MM.1S (cell line): ENCODE data around the gene MISFA.

Source experiments
- DNase-seq: peaks from one replicate; pipeline ENCODE4 v3.0.0-alpha.2; 2015
- H2AFZ ChIP-seq: fragments of 300-600 bp; sonication (generic); 2 replicates; pipeline ENCODE4 v1.6.0; 2016; ENCODE audit warnings: antibody characterized with exemption, low read length
- H3F3A ChIP-seq: fragments of 300-600 bp; sonication (generic); 2 replicates; pipeline ENCODE4 v1.6.1; 2016; ENCODE audit warnings: mild to moderate bottlenecking, antibody characterized with exemption, low read length, moderate library complexity, mixed read lengths; ENCODE audit not compliant: insufficient read depth
- H3K27ac ChIP-seq: fragments of 300-600 bp; sonication (generic); 2 replicates; pipeline ENCODE4 v1.5.1; 2016; ENCODE audit warnings: mild to moderate bottlenecking, low read length
- H3K27me3 ChIP-seq: fragments of 300-600 bp; sonication (generic); replicated peaks from 2 replicates; pipeline ENCODE4 v1.6.0; 2016; ENCODE audit warnings: low read length; ENCODE audit not compliant: insufficient read depth
- H3K36me3 ChIP-seq: fragments of 300-600 bp; sonication (generic); replicated peaks from 2 replicates; pipeline ENCODE4 v1.6.1; 2016; ENCODE audit warnings: mild to moderate bottlenecking, low read length, mixed read lengths; ENCODE audit not compliant: insufficient read depth
- H3K4me1 ChIP-seq: fragments of 300-600 bp; sonication (generic); 2 replicates; pipeline ENCODE4 v1.6.1; 2016; ENCODE audit warnings: low read length, mixed read lengths
- H3K4me2 ChIP-seq: fragments of 300-600 bp; sonication (generic); 2 replicates; pipeline ENCODE4 v1.6.0; 2016; ENCODE audit warnings: low read depth, low read length
- H3K4me3 ChIP-seq: fragments of 300-600 bp; sonication (generic); 2 replicates; pipeline ENCODE4 v1.5.1; 2016; ENCODE audit warnings: low read length, mixed read lengths
- H3K79me2 ChIP-seq: fragments of 300-600 bp; sonication (generic); 2 replicates; pipeline ENCODE4 v1.6.1; 2016; ENCODE audit warnings: mixed run types, low read length, mixed read lengths
- H3K9ac ChIP-seq: fragments of 300-600 bp; sonication (generic); 2 replicates; pipeline ENCODE4 v1.6.1; 2016; ENCODE audit warnings: low read length, mixed read lengths
- H3K9me2 ChIP-seq: fragments of 300-600 bp; sonication (generic); replicated peaks from 2 replicates; pipeline ENCODE4 v1.6.1; 2016; ENCODE audit warnings: mild to moderate bottlenecking, low read length, mixed read lengths; ENCODE audit not compliant: insufficient read depth
- H3K9me3 ChIP-seq: fragments of 300-600 bp; sonication (generic); replicated peaks from 2 replicates; pipeline ENCODE4 v1.6.1; 2016; ENCODE audit warnings: mild to moderate bottlenecking, low read length, mixed read lengths; ENCODE audit not compliant: insufficient read depth
- H4K20me1 ChIP-seq: fragments of 300-600 bp; sonication (generic); 2 replicates; pipeline ENCODE4 v1.6.1; 2016; ENCODE audit warnings: mild to moderate bottlenecking, low read length, moderate library complexity, mixed read lengths; ENCODE audit not compliant: insufficient read depth
- CTCF ChIP-seq: fragments of 300-600 bp; sonication (generic); IDR thresholded peaks from 2 replicates; pipeline ENCODE4 v1.5.1; 2016; ENCODE audit warnings: antibody characterized with exemption, low read length, mixed read lengths
- EZH2 ChIP-seq: fragments of 300-600 bp; sonication (generic); optimal IDR thresholded peaks from 2 replicates; pipeline ENCODE3; 2017; ENCODE audit warnings: low read depth, mild to moderate bottlenecking, antibody characterized with exemption, low read length, mixed read lengths
- EZH2phosphoT487 ChIP-seq: fragments of 300-600 bp; sonication (generic); IDR thresholded peaks from 2 replicates; pipeline ENCODE4 v1.6.1; 2018; ENCODE audit warnings: antibody characterized with exemption, low read length

The MISFA gene

GRCh38 chr11:18578975-18579598 is 20.5 kb upstream of the MISFA start:
- Histone ChIP-seq H3K27ac (no peak overlapping the region), H3F3A (no peaks in the 10 kb centered on the region), H3K4me2 (no peak overlapping the region)

GRCh38 chr11:18580113-18580766 is 19.3 kb upstream of the MISFA start:
- Histone ChIP-seq H3F3A (no peaks in the 10 kb centered on the region), H3K4me3 (no peak overlapping the region), H3K36me3 (no peaks in the 10 kb centered on the region), H3K9me2 (no peaks in the 10 kb centered on the region), H3K27me3 (no peaks in the 10 kb centered on the region), H3K9me3 (no peaks in the 10 kb centered on the region), H3K4me1 (no peaks in the 10 kb centered on the region), H3K27ac (no peak overlapping the region), H3K9ac (no peak overlapping the region), H2AFZ (no peak overlapping the region), H3K79me2 (no peaks in the 10 kb centered on the region), H4K20me1 (no peaks in the 10 kb centered on the region), H3K4me2 (no peak overlapping the region)
- no peak for DNase-seq
- TF ChIP-seq CTCF (no peak), EZH2phosphoT487 (no peak), EZH2 (no peak)

More at GRCh38 chr11:18578975-18579598, 20.5 kb upstream of the MISFA start:
- H3K9me2 ChIP-seq = no peaks in the 10 kb centered on the region
- no peak for TF ChIP-seq EZH2phosphoT487
- no peak for TF ChIP-seq EZH2
- no peak for TF ChIP-seq CTCF
- DNase-seq = no peak
- H3K36me3 ChIP-seq = no peaks in the 10 kb centered on the region
- H3K79me2 ChIP-seq = no peaks in the 10 kb centered on the region
- no peaks in the 10 kb centered on the region for H3K4me1 ChIP-seq
- no peaks in the 10 kb centered on the region for H3K27me3 ChIP-seq
- no peaks in the 10 kb centered on the region for H3K9me3 ChIP-seq
- no peak overlapping the region for H3K9ac ChIP-seq
- H3K4me3 ChIP-seq = no peak overlapping the region
- H2AFZ ChIP-seq = no peak overlapping the region
- no peaks in the 10 kb centered on the region for H4K20me1 ChIP-seq

- no peak for DNase-seq
- Histone ChIP-seq H3K79me2 (no peaks in the 10 kb centered on the region), H3K4me1 (no peaks in the 10 kb centered on the region), H3K9ac (no peak overlapping the region), H3K27me3 (no peaks in the 10 kb centered on the region), H4K20me1 (no peaks in the 10 kb centered on the region), H3K9me2 (no peaks in the 10 kb centered on the region), H3K27ac (no peak overlapping the region), H3K36me3 (no peaks in the 10 kb centered on the region), H3F3A (no peaks in the 10 kb centered on the region), H3K9me3 (no peaks in the 10 kb centered on the region), H2AFZ (no peak overlapping the region), H3K4me3 (no peak overlapping the region), H3K4me2 (no peak overlapping the region)
- TF ChIP-seq CTCF (no peak), EZH2 (no peak), EZH2phosphoT487 (no peak)
Observed at GRCh38 chr11:18581825-18582224, 17.8 kb upstream of the MISFA start.
